Heart right ventricle (tissue), 16 donors: ENCODE results near the gene TPRG1. TPM values are rescaled to one million over a fixed set of nuclear protein-coding genes. Genes with fewer than 3 reads are reported as not detected.
"Not testable (repeated sequence)": the region's sequence is repeated elsewhere in the genome, so short reads cannot be mapped to it uniquely, and the experiment has no call there.

Experiments used
- ATAC-seq, 8 donors: fragments of 200-7000 bp; cut with Tn5 transposase; one replicate each; pipeline ENCODE4 v1.9.1; 2020; ENCODE audit warnings: mild to moderate bottlenecking in 8 of 8, moderate library complexity in 8 of 8, moderate number of reproducible peaks in 1 of 8
- DNase-seq, 2 donors: peaks; one replicate each; pipeline ENCODE4 v3.0.0-alpha.2; 2020
- H3K27ac ChIP-seq, 10 donors: fragments of 200-600 bp; sonication (generic) in 2 of 10; one replicate each; pipeline versions ENCODE4 v1.5.0 to v1.8.0; 2020 to 2022; ENCODE audit warnings: mild to moderate bottlenecking in 3 of 10
- H3K27me3 ChIP-seq, 7 donors: fragments of 200-600 bp; one replicate each; pipeline ENCODE4 v1.8.0; 2021 to 2022; ENCODE audit warnings: mild to moderate bottlenecking in 2 of 7
- H3K36me3 ChIP-seq, 9 donors: fragments of 200-600 bp; sonication (generic) in 1 of 9; one replicate each; pipeline versions ENCODE4 v1.5.0 to v1.8.0; 2020 to 2022; ENCODE audit warnings: mild to moderate bottlenecking in 2 of 9
- H3K4me1 ChIP-seq, 9 donors: fragments of 200-600 bp; sonication (generic) in 1 of 9; one replicate each; pipeline versions ENCODE4 v1.5.0 to v1.8.0; 2020 to 2022; ENCODE audit warnings: mild to moderate bottlenecking in 4 of 9
- H3K4me3 ChIP-seq, 10 donors: fragments of 200-600 bp; sonication (generic) in 2 of 10; one replicate each; pipeline versions ENCODE4 v1.5.0 to v1.8.0; 2020 to 2022; ENCODE audit warnings: mild to moderate bottlenecking in 7 of 10, moderate library complexity in 2 of 10
- H3K9me3 ChIP-seq, 11 donors: fragments of 200-600 bp in 10 of 11; sonication (generic) in 2 of 11; one replicate each; pipeline versions ENCODE4 v1.5.0 to v1.8.0; 2013 to 2022; ENCODE audit warnings: mild to moderate bottlenecking in 2 of 11, control low read depth in 1 of 11, moderate library complexity in 1 of 11
- WGBS, 2 donors: extraction: QIAGEN DNeasy Blood & Tissue Kit; methylation state at CpG; one replicate each; pipeline ENCODE4 v1.1.7; 2013; ENCODE audit warnings: inconsistent platforms in 1 of 2; 5-methylcytosine and 5-hydroxymethylcytosine counted together
- intact Hi-C, 10 donors: fragments of 100-400 bp; cut with DNase I; formaldehyde crosslinking; loops; one replicate each; pipeline versions ENCODE4 v1.11.1 to v1.14.2; 2022
- polyA plus RNA-seq, 2 donors: library from polyadenylated mRNA; stranded (reverse); fragments of 200-250 nt; gene quantifications; one replicate each; pipeline ENCODE4 v1.2.3, GENCODE V29; 2013
- total RNA-seq, 10 donors: library from RNA; stranded (reverse); fragmentation: NEBNext Ultra II Directional in 3 of 10; extraction: Animal tissue kit (Norgen Biotek cat#: 25700) in 3 of 10; gene quantifications; one replicate each; pipeline versions ENCODE4 v1.2.1 to v1.2.4, GENCODE V29; 2021 to 2023
- TF ChIP-seq, protein P1 (sequence below), 9 donors: fragments of 200-600 bp; sonication (generic) in 2 of 9; IDR thresholded peaks; one replicate each; pipeline versions ENCODE4 v1.5.0 to v1.8.0; 2021 to 2022; ENCODE audit warnings: antibody characterized with exemption in 9 of 9, mild to moderate bottlenecking in 5 of 9, moderate library complexity in 1 of 9
- donor health status: Arrhythmogenic right ventricular cardiomyopathy.
- donor health status: ischemic (EF 13 %, LVEDD 7.1; RV severe dilation, severe dysfunction).
- donor health status: healthy with polysubstance abuse.
- donor health status: DM: no; HTN: yes; CAD: no.
- donor health status: DM: no; HTN: no; CAD: no.
- donor health status: ischemic (EF 25% LVEDD 6.9; RV normal size, moderate dysfunction).
- donor health status: ischemic (EF 25% LVEDD 5.7; RV mildly dilated, moderate dysfunction).
- donor health status: healthy.
- donor health status: DM: yes; HTN: yes; CAD: no.
- donor health status: Ischemic cardiomyopathy.
- donor health status: ischemic (EF 35%, LVEDD 5.7; RV mildly dilated, moderate dysfunction).
- donor health status: nonischemic (EF 11% LVEDD 7.7; RV severe dilation, severe dysfunction).
- donor health status: DM: yes; HTN: yes; CAD: no.
- donor health status: PGD.
- donor health status: ischemic (EF 29% LVEDD 5.4; RV normal size, mild dysfunction).
- donor health status: nonischemic (EF 23%, LVEDD 6.1; RV moderate dilation, normal function).

Gene TPRG1
- total and polyA plus RNA-seq, 12 donors = 0.62 to 3.1 (median 1.8) TPM

- Histone ChIP-seq H3K9me3 (no peaks in the 10 kb centered on the region), H3K27me3 (peaks cover 0 to 4% (median 0%) of the 10 kb centered on the region in 7 donors), H3K36me3 (no peaks in the 10 kb centered on the region), H3K4me3 (no peak overlapping the region), H3K4me1 (peaks cover 0 to 14% (median 0%) of the 10 kb centered on the region in 9 donors), H3K27ac (no peak overlapping the region)
- ATAC-seq (no peak), DNase-seq (no peak)
- intact Hi-C loops = no loop called here
- 62 to 73% methylated on average over 4 of the region's 4 CpGs for WGBS, 2 donors
- TF ChIP-seq, protein P1, sequence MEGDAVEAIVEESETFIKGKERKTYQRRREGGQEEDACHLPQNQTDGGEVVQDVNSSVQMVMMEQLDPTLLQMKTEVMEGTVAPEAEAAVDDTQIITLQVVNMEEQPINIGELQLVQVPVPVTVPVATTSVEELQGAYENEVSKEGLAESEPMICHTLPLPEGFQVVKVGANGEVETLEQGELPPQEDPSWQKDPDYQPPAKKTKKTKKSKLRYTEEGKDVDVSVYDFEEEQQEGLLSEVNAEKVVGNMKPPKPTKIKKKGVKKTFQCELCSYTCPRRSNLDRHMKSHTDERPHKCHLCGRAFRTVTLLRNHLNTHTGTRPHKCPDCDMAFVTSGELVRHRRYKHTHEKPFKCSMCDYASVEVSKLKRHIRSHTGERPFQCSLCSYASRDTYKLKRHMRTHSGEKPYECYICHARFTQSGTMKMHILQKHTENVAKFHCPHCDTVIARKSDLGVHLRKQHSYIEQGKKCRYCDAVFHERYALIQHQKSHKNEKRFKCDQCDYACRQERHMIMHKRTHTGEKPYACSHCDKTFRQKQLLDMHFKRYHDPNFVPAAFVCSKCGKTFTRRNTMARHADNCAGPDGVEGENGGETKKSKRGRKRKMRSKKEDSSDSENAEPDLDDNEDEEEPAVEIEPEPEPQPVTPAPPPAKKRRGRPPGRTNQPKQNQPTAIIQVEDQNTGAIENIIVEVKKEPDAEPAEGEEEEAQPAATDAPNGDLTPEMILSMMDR (IDR thresholded peaks at IDR 0.05) = no peak
Measured at GRCh38 chr3:189322339-189322738, 150.6 kb downstream of the TPRG1 start.

DNA sequence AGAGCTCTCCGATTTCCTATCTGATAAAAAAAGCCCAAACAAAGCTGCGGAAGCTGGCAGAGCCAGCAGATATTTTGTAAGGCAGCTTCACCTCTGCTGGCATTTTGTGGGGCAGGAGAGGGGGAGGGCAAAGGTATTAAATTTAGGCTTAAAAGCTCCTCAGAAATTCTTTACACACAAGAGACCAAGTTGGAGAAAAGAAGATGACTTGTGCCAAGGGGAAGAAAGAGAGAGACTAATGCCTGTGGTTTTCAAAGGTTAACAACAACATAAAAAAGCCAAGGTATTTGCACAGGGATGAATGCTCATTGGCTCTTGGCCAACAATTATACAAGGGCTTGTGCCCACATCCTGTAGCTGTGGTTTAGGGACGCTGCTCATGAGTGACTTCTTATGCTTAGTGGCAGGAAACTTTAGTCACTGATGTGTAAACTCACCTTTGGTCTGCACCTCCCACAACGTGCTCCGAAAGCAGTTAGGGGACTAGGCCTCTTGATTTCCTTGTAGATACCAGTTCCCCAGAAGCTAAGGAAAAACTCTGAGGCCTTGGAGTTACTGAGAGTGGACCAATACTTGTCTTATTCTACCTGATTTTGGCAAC lies 152.9 kb downstream of the TPRG1 start:
- 59 to 64% methylated on average over 5 of the region's 5 CpGs for WGBS, 2 donors
- ATAC-seq = peak in 3 of 8 donors; percentile 21 to 42 (median 27)
- Histone ChIP-seq H3K4me1 (peaks cover 0 to 14% (median 0%) of the 10 kb centered on the region in 9 donors), H3K27me3 (no peaks in the 10 kb centered on the region), H3K27ac (no peak overlapping the region), H3K4me3 (no peak overlapping the region), H3K36me3 (no peaks in the 10 kb centered on the region), H3K9me3 (no peaks in the 10 kb centered on the region)
- TF ChIP-seq, protein P1 (IDR thresholded peaks at IDR 0.05) = no peak
- DNase-seq = peak in 1 of 2 donors; percentile 5
- intact Hi-C loops = no loop called here

DNA sequence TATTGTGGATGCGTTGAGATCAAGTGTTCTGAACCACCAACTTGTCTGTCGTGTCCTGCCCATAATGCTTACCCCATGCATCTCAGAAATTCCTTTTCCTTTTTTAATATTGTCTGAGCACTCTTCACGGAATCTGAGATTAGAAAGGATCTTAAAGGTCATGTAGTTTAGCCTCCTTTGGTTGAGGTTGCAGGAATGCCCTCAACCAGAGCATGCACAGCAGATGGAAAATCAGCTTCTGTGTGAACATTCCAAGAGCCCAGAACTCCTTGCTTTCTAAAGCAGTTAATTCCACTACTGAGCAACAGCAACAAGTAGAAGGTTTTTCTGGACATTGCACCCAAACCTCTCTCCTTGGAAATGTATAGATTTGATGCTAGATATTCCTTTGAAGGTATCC lies 153.7 kb downstream of the TPRG1 start:
- Histone ChIP-seq H3K27me3 (no peaks in the 10 kb centered on the region), H3K36me3 (no peaks in the 10 kb centered on the region), H3K9me3 (no peaks in the 10 kb centered on the region), H3K27ac (no peak overlapping the region), H3K4me1 (peaks cover 0 to 14% (median 0%) of the 10 kb centered on the region in 9 donors), H3K4me3 (no peak overlapping the region)
- 80% methylated on average over 3 of the region's 3 CpGs for WGBS, 2 donors
- DNase-seq (no peak), ATAC-seq (no peak)
- TF ChIP-seq, protein P1 (IDR thresholded peaks at IDR 0.05) = no peak
- intact Hi-C loops = no loop called here

GRCh38 chr3:189329630-189330029 lies 157.9 kb downstream of the TPRG1 start:
- intact Hi-C loops, H3K27me3 ChIP-seq, DNase-seq, H3K9me3 ChIP-seq, H3K27ac ChIP-seq, H3K4me1 ChIP-seq, H3K36me3 ChIP-seq, H3K4me3 ChIP-seq, ATAC-seq: not testable (repeated sequence)
- WGBS, 2 donors = 97 to 98% methylated on average over 4 of the region's 4 CpGs

GRCh38 chr3:189330066-189330465 lies 158.3 kb downstream of the TPRG1 start:
- no peaks in the 10 kb centered on the region for H3K27me3 ChIP-seq
- H3K27ac ChIP-seq = no peak overlapping the region
- no peaks in the 10 kb centered on the region for H3K9me3 ChIP-seq
- H3K4me3 ChIP-seq = no peak overlapping the region
- no peak for DNase-seq
- ATAC-seq = no peak
- H3K4me1 ChIP-seq = peaks cover 0 to 3% (median 0%) of the 10 kb centered on the region in 9 donors
- H3K36me3 ChIP-seq = no peaks in the 10 kb centered on the region
- TF ChIP-seq, protein P1 (IDR thresholded peaks at IDR 0.05) = no peak
- intact Hi-C loops = no loop called here
- 91 to 93% methylated on average over 4 of the region's 4 CpGs for WGBS, 2 donors
